Mononuclear cell (primary cell): ENCODE measurements around the gene TNFSF11. TPM values are rescaled to one million over a fixed set of nuclear protein-coding genes. Genes with fewer than 3 reads are reported as not detected.

Experiments
- H3K27me3 ChIP-seq: 2 replicates; pipeline ENCODE4 v1.6.0; 2011; ENCODE audit warnings: low read length, control low read depth; ENCODE audit not compliant: insufficient read depth
- H3K4me1 ChIP-seq: 2 replicates; pipeline ENCODE4 v1.5.1; 2011; ENCODE audit warnings: mild to moderate bottlenecking, low read length, control low read depth; ENCODE audit not compliant: insufficient read depth
- H3K4me3 ChIP-seq: 2 replicates; pipeline ENCODE4 v1.5.1; 2011; ENCODE audit warnings: mild to moderate bottlenecking, low read length, moderate library complexity
- H3K9me3 ChIP-seq: 2 replicates; pipeline ENCODE4 v1.5.1; 2011; ENCODE audit warnings: low read depth, mild to moderate bottlenecking, control low read depth, low read length
- total RNA-seq: library from RNA; depleted of rRNA; stranded (reverse); fragments of >200 nt; gene quantifications from one replicate; pipeline ENCODE4 v1.2.3, GENCODE V29; 2012

The TNFSF11 gene
- total RNA-seq, 1 donor, result 0.42 TPM

GRCh38 chr13:42612021-42612765, 38.2 kb downstream of the TNFSF11 start:
- no peak overlapping the region for H3K4me3 ChIP-seq
- no peaks in the 10 kb centered on the region for H3K4me1 ChIP-seq
- H3K27me3 ChIP-seq, result no peaks in the 10 kb centered on the region
- H3K9me3 ChIP-seq, result no peaks in the 10 kb centered on the region

DNA sequence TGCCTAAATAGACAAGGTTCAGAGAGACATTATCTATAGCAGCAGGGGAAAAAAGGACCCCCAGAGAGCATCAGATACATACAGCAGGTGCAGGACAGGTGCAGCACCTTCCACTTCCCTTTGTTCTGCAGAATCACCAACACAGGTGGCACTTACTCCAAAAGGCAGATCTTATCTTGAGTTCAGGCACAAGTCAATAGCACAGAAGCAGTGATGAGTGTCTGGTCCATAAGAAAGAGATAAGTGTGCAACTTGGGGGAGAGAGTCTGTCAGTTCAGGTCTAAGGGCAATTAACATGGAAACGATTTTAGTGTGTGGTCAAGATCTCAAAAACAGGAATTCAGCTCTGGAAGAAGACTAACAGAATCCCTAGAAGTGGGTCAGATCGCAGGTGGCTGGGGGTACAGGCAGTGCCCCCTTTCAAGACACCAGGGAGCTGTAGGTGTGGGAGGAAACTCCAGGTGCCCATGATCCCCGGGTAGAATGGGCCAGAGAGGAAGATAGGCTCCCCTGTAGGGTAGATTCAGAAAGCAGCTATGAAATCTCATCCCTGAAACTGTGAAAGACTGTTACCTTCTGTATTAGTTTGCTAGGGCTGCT, 40.6 kb downstream of the TNFSF11 start:
- Histone ChIP-seq H3K27me3 (no peaks in the 10 kb centered on the region), H3K9me3 (no peaks in the 10 kb centered on the region), H3K4me3 (no peak overlapping the region), H3K4me1 (no peaks in the 10 kb centered on the region)

GRCh38 chr13:42615691-42616090, 41.7 kb downstream of the TNFSF11 start:
- no peak overlapping the region for H3K4me3 ChIP-seq
- H3K9me3 ChIP-seq, result no peaks in the 10 kb centered on the region
- H3K4me1 ChIP-seq, result no peaks in the 10 kb centered on the region
- H3K27me3 ChIP-seq, result no peaks in the 10 kb centered on the region

GRCh38 chr13:42617221-42617620, 43.3 kb downstream of the TNFSF11 start:
- Histone ChIP-seq H3K4me3 (no peak overlapping the region), H3K27me3 (no peaks in the 10 kb centered on the region), H3K4me1 (no peaks in the 10 kb centered on the region), H3K9me3 (no peaks in the 10 kb centered on the region)

- H3K9me3 ChIP-seq, result no peaks in the 10 kb centered on the region
- no peaks in the 10 kb centered on the region for H3K27me3 ChIP-seq
- H3K4me3 ChIP-seq, result no peak overlapping the region
- H3K4me1 ChIP-seq, result no peaks in the 10 kb centered on the region
These were observed 50.0 kb downstream of the TNFSF11 start for GRCh38 chr13:42623916-42624315.

DNA sequence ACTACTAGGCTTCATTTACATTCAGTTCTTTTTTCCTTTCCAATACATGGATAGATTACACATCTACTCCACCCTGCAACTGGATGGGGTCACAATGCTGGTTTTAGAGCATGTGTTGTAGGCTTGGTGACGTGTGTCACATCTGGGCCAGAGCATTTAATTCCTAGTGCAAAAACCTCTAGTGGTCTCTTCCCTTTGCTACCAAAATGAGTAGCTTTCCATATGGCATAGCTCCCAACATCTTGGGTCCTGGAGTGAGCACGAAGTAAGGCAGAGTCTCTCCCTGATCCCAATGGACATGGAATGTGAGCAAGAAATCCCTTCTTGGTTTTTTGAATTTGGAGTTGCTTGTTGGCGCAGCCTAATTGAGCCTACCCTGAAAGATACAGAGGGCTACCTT, 51.7 kb downstream of the TNFSF11 start:
- H3K4me1 ChIP-seq, result no peaks in the 10 kb centered on the region
- H3K27me3 ChIP-seq, result no peaks in the 10 kb centered on the region

DNA sequence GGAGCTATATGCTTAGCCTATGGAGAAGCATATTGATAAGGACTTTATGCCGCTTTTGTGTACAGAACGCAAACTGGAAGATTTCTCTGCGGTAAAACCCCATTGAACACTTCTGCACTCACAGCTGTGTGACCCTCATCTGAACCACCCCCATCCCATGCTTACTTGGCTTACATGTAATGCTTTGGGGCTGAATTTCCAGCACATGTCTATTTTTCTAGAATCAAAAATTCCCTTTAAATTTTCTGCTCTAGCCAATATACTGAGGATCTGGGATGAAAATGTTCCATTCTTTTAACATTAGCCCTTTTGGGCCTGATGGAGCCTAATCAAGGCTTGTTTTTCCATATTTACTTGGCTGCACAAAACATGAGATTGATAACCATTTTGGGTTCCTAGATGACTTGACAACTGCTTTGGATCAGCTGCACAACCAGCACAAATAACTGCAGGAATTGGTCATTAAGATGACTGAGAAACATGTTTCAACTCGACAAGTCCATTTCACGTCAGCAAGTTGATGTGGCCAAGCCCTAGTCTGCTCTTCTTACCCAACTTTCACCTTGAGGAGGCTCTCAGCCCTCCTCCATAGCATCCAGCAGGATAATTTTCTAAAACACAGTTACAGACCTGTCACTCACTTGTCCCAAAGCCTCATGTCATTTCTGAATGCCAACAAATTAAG, 52.4 kb downstream of the TNFSF11 start:
- H3K27me3 ChIP-seq, result no peaks in the 10 kb centered on the region
- H3K4me3 ChIP-seq, result no peak overlapping the region
- no peaks in the 10 kb centered on the region for H3K9me3 ChIP-seq
- H3K4me1 ChIP-seq, result no peaks in the 10 kb centered on the region

More for the DNA sequence above, 51.7 kb downstream of the TNFSF11 start:
- no peaks in the 10 kb centered on the region for H3K9me3 ChIP-seq
- H3K4me3 ChIP-seq, result no peak overlapping the region

- H3K9me3 ChIP-seq, result no peaks in the 10 kb centered on the region
These were observed 54.7 kb downstream of the TNFSF11 start for GRCh38 chr13:42628666-42629065.

DNA sequence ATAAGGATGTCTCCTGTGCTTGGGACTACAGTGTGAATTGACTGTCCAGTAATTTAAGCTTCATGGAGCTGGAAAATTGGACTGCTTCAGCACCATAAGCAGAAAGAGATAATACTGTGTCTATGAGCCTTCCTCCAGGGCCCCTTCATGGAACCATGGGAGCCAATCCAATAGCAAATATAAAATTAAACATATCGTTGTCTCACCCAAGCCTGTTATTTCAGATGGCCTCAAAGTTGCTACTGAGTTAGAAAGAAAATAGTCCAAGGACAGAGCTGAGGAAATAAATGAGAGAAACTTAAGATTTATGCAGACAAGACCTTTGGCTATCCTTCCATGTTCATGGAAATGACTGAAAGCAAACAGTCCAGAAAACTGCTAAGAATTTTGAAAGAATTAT, 57.2 kb downstream of the TNFSF11 start:
- no peaks in the 10 kb centered on the region for H3K4me1 ChIP-seq
- no peaks in the 10 kb centered on the region for H3K27me3 ChIP-seq
- H3K4me3 ChIP-seq, result no peak overlapping the region
- no peaks in the 10 kb centered on the region for H3K9me3 ChIP-seq

More at GRCh38 chr13:42628666-42629065, 54.7 kb downstream of the TNFSF11 start:
- H3K4me3 ChIP-seq, result no peak overlapping the region
- H3K27me3 ChIP-seq, result no peaks in the 10 kb centered on the region
- no peaks in the 10 kb centered on the region for H3K4me1 ChIP-seq

DNA sequence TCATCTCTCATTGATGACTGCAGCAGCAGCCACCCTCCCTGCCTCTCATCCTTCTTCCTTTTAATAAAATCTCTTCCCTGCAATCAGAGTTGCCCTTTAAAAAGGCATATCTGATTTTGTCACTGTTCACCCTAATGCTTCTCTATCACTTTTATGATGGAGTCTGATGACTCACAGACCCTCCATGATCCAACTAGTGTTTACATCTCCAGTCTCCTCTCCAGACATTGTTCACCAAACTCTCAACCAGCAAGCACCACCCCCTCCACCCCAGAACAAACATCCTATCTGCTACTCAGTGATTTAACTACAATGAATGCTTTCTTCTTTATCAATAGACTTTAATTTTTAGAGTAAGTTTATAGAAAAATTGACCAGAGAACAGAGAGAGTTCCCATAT, 59.5 kb downstream of the TNFSF11 start:
- Histone ChIP-seq H3K27me3 (no peaks in the 10 kb centered on the region), H3K4me1 (no peaks in the 10 kb centered on the region), H3K4me3 (no peak overlapping the region), H3K9me3 (no peaks in the 10 kb centered on the region)

DNA sequence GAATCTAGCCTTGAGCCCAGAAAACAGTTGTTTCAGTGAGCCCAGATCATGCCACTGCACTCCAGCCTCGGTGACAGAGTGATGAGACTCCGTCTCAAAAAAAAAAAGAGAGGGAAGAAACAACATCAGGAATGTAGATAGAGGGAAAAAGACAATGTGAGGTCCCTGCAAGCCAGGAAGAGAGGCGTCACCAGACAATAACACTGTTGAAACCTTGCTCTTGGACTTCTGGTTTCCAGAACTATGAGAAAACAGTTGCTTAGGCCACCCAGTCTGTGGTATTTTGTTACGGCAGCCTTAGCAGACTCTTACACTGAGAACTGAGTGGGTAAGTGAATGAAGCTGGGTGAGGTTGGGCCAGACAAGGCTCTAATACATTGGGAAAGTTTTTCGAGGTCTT, 64.1 kb downstream of the TNFSF11 start:
- no peaks in the 10 kb centered on the region for H3K27me3 ChIP-seq
- no peak overlapping the region for H3K4me3 ChIP-seq
- H3K9me3 ChIP-seq, result no peaks in the 10 kb centered on the region
- no peaks in the 10 kb centered on the region for H3K4me1 ChIP-seq

GRCh38 chr13:42638886-42639285, 64.9 kb downstream of the TNFSF11 start:
- H3K4me3 ChIP-seq, result no peak overlapping the region
- H3K27me3 ChIP-seq, result no peaks in the 10 kb centered on the region
- no peaks in the 10 kb centered on the region for H3K9me3 ChIP-seq
- no peaks in the 10 kb centered on the region for H3K4me1 ChIP-seq

DNA sequence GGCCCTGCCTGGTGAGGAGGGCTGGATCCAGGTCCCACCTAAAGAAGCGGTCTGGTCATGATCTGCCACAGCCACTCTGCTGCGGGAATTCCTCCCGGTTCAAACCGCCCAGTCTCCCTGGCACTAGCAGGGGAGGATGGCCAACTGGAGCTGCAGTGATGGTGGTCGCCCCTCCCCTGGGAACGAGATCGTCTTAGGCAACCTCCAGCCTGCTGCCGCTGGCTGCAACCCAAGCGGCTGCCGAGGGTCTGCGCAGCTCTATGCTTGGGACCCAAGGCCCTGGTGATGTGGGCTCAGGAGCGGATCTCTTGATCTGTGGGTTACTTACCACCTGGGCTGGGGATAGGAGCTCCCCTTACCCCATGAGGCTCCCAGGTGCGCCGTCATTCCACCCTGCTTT, 69.1 kb downstream of the TNFSF11 start:
- Histone ChIP-seq H3K4me1 (no peaks in the 10 kb centered on the region), H3K27me3 (no peaks in the 10 kb centered on the region), H3K9me3 (no peaks in the 10 kb centered on the region), H3K4me3 (no peak overlapping the region)

- no peaks in the 10 kb centered on the region for H3K9me3 ChIP-seq
- no peaks in the 10 kb centered on the region for H3K27me3 ChIP-seq
- H3K4me1 ChIP-seq, result no peaks in the 10 kb centered on the region
- H3K4me3 ChIP-seq, result no peak overlapping the region
These were observed 70.9 kb downstream of the TNFSF11 start for GRCh38 chr13:42644841-42645240.

- Histone ChIP-seq H3K4me3 (no peak overlapping the region), H3K4me1 (no peaks in the 10 kb centered on the region), H3K9me3 (no peaks in the 10 kb centered on the region), H3K27me3 (no peaks in the 10 kb centered on the region)
These were observed 71.8 kb downstream of the TNFSF11 start for GRCh38 chr13:42645717-42646116.
